GM04503 (cell line): Measurements from ENCODE around the gene BCL11B.

Experiments used
- DNase-seq: peaks from one replicate; pipeline ENCODE4 v3.0.0-alpha.2; 2012; ENCODE audit warnings: low read depth

The BCL11B gene

DNA sequence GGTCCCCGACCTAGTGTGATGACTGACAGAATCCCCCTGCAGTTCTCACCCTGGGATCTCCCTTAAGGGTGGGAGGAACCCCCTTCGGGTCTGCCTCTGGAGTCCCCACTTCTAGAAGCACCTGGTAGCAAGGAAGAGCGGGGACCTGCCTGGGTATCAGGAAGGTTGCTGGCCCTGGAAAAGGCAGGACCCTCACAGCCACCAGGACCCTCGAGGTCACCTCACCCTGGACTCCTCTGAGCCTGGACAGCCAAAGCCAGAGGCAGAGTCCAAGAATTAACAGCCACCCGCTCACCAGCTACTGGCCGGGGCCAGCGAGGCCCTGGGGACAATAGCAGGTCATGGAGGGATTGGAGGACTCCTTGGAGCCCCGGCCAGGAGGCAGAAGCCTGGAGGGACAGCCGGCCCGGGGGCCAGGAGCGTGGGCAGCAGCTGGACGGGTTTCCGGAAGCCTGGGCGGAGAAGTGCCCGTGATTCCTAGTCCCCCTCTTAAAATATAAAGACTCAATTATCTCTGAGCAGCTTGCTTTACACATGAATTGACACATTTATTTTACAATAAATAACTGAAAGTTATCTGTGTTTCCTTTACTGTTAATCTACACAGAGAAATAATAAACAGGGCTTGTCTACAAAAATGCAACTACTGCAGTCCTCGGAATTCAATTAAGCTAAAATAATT lies 17.5 kb downstream of the BCL11B start:
- DNase-seq = no peak

- no peak for DNase-seq
Measured at GRCh38 chr14:99253890-99254289, 18.1 kb downstream of the BCL11B start.

GRCh38 chr14:99252940-99253868 lies 18.8 kb downstream of the BCL11B start:
- no peak for DNase-seq

- DNase-seq = no peak
Measured at GRCh38 chr14:99252443-99252939, 19.5 kb downstream of the BCL11B start.

- no peak for DNase-seq
Measured at GRCh38 chr14:99251721-99252120, 20.3 kb downstream of the BCL11B start.

DNA sequence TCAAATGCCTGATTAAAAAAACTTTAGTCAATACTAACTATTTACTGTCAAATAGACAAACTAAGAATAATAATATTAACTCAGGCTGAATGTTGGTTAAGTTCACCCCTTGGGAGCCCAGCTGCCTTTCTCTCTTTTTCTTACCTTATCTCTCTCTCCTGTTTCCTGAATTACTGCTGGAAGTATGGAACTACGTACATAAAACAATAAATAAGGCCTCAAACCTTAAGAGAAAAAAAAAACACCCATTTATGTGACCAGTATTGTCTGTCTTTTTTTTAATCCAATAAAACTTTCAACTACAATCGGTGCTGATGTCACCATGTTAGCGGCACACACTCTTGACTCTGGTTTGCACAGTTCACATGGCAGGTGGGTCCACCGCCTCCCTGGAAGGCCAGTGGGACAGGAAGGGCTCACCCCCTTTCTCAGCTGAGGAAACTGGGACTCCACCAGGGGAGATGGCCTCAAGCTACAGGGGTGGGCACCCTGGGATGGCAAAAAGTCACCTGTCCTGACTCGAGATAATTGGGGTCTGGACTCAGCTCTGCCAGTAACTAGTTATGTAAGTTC lies 21.3 kb downstream of the BCL11B start:
- no peak for DNase-seq

GRCh38 chr14:99249389-99249788 lies 22.6 kb downstream of the BCL11B start:
- no peak for DNase-seq

GRCh38 chr14:99248761-99249171 lies 23.2 kb downstream of the BCL11B start:
- DNase-seq = no peak

DNA sequence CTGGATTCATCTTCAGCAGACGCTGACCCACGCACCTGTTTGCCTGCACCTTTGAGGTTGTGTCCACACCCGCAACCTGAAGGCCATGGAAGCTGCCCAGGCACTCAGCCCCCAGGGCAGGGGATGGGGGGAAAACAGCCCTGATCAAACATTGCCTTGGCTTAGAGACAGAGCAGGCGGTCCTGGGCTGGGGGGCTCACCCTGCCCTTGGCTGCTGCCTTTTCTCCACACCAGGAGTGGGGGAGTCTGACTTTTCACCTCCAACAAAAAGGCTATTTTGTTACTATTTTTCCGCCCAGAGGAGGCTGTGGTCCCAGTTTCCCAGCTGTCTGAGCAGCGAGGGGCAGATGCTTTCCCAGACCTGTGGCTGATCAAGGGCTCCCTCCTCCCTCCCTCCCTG lies 24.2 kb downstream of the BCL11B start:
- DNase-seq = no peak

- no peak for DNase-seq
Measured at GRCh38 chr14:99247101-99247729, 24.8 kb downstream of the BCL11B start.

GRCh38 chr14:99246536-99247097 lies 25.4 kb downstream of the BCL11B start:
- DNase-seq = no peak

DNA sequence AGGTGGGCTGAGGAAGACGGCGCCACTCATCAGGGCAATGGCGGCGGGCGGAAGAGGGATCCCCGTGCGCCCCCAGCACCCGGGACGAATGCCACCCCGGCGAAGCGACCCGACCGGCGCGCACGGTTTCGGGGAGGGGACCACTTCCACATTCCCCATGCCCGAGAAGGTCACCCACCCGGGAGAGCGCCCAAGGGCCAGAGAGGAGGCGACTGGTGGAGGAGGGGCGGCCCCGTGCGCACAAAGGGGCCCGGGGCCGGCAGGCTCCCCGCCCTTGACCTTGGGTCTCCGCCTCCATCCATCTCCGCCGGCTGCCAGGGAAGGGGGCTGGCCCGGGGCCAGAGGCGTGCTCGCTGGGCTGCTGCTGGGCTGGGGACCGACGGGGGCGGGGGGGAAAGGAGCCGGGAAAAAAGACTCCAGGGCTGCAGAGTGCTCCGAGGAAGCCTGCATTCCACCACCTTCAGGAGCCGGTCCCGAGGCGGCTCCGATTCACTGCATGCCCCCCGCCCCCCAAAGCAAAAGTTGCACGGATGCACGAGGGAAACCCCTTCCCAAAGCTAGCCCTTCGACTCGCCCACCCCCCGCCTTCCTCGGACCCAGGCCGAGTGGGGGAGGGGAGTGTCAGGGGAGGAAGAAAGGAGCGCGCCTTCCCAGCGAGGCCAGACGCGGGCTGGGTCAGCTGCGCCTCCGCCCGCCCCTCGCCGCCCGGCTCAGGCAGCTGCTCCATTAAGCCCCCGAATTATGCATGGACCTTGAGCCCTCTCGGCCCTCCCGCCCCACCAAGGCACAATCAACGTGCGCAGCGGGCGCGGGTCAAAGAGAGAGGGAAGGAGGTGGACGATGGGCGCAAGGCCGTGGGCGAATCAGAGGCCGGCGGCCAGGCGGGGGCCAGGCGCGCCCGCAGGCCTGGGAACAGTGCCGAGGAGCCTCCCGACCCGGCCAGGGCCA lies 26.2 kb downstream of the BCL11B start:
- DNase-seq = no peak

DNA sequence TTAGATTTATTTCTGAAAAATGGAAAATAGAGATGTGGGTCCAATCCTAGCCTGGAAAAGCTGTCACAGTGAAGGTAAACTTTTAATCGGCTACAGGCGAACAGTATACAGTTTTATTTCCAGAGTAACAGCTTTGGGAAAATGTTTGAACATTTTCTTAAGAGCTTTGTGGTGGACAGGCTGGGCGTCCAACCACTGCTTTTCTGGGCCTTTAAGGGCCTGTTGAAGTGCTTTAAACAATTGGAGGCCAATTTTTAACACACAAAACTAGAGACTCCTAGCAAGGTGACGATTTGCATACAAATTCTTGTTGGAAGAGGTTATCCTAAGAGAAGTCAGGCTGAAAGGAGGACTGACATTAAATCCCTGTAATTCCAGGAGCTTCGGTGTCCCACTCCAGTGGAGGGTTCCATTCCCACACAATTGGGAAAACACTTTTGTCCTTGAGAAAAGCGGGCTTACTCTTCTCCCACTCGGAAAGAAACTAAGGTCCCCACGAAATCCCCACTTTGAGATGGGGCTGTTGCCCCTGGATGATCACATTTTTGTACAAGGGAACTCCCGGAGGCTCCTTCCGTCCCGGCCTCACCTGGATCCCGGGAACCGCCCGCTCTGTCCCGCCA lies 26.9 kb downstream of the BCL11B start:
- DNase-seq = no peak

DNA sequence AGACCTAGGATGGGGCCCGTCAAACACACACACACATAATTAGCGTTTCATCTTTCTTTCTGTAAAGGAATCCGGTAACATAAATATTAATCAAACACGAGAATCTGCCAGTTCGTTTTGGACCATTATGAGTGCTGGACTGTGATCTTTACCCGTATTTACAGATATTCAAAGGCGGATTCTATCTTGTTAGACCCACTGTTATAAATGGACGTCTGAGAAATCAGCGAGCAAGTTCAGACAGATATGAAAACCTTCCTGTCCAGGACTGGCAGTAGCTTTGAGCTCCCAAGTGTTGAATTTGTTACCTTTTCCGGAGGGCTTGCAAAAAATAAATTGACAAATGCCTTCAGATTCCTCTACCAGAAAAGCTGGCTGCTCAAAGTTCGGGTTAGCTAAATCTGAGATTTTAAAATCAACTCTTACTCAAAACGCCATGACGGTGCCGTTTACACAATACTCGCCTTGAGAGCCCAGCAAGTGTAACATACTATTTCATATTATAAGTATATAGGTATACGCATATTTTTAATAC lies 27.6 kb downstream of the BCL11B start:
- no peak for DNase-seq

- DNase-seq = no peak
Measured at GRCh38 chr14:99242816-99243721, 28.9 kb downstream of the BCL11B start.

DNA sequence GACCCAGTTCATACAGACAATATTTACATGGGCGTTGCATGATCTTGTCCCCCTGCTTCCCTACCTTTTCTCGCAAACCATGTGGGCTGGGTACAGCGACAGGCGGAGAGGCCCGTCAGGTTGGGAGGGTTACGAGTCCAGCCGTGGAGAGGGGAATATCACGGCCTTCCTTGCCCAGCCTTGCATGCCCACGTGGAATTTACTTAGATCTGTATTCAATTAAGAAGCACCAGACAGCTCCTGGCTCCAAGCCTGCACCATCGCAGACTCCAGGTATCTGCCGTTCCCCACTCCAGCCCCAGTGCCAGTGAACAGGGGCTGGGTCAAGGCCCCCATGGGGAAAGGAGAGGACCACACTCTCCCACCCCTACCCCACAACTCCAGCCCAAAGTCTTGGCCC lies 29.8 kb downstream of the BCL11B start:
- DNase-seq = no peak

GRCh38 chr14:99241325-99242010 lies 30.5 kb downstream of the BCL11B start:
- DNase-seq = no peak

GRCh38 chr14:99240627-99241324 lies 31.2 kb downstream of the BCL11B start:
- no peak for DNase-seq
